CD4-positive, alpha-beta T cell treated with Interleukin-6 at 100 ng/mL for 8 hours (primary cell): ENCODE data around the gene GNAL.

Source experiments
- DNase-seq: peaks from one replicate; pipeline ENCODE4 v3.0.0-alpha.2; 2020; ENCODE audit warnings: mixed read lengths, low spot score

GNAL gene

DNA sequence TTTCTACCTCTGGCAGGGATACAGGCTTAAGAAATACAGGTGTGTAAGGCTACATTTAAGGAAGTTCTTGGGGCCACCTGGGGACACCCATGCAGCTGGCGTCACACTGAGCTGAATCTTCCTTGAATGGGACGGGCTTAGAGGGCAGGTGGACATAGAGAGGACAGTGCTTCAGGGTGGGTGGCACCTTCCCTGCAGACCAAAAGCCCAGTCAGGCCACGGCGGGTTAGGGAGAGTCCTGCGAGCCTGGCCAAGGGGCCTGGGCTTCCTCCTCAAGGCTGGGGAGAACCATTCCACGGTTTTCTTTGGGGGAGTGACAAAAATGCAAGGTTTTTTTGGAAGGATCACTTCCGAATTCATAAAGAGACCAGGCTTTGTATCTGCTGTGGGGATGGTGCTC, 73.4 kb downstream of the GNAL start:
- no peak for DNase-seq

DNA sequence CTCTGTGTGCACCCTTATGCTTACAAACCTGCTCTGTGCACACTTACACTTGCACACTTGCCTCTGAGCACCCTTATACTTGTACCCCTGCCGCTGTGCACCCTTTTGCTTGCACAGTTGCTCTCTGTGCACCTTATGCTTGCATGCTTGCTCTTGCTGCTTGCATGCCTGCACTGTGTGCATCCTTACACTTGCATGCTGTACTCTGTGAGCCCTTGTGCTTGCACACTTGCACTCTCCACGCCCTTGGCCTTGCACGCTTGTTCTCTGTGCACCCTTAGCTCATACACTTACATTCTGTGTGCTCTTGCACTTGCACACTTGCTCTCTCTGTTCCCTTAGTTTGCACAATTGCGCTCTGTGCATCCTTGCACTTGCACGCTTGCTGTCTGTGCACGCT, 78.3 kb downstream of the GNAL start:
- DNase-seq: no peak

DNA sequence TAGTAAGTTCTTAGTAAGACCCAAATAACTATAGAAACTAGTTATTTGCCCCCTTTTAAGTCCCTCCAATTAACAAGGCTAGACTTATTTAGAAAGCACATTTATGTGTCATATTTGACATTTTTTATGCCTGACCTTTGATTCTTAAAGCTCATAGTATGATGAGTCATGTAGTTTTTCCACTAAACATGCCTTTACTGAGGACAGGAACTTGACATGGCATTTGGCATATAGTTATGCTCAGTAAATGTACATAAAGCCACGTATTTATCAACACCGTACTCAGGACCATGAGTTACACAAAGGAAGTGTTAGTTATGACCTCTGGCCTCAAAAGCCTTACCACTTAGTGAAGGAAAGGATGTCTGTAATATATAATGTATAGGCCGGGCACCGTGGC, 78.9 kb downstream of the GNAL start:
- DNase-seq: no peak

DNA sequence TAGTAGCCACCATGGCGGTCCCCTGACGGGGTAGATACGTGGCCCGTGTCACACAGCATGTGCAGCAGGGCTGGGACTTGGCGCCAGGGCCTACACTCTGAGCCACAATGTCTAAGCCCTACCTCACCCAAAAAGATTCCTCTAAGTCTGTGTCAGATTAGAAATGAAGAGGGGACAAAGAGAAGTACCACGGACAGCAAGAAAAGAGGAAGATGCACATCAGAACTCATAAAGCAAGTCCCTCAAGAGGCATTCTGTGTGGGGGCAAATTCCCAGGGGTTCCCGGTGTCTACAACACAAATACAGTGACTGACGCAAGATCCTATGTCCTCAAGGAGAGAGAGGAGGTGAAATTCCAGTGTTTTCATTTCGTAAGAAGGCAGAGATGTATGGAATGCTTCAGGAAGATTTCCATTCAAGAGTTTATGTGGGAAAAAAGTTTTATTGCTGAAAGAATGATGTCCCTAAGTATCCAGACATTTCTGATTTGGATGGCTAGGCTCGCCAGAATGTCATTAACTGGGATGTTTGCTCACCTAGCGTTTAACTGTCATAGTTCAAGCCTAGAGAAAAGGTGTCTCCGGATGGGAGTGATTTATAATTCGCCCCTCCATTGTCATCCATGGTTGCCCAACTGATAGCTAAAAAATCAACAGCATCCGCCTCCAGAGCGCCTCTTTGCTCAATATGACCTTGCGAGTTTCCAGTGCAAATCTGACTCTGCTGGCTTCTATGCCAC, 86.5 kb downstream of the GNAL start:
- no peak for DNase-seq

DNA sequence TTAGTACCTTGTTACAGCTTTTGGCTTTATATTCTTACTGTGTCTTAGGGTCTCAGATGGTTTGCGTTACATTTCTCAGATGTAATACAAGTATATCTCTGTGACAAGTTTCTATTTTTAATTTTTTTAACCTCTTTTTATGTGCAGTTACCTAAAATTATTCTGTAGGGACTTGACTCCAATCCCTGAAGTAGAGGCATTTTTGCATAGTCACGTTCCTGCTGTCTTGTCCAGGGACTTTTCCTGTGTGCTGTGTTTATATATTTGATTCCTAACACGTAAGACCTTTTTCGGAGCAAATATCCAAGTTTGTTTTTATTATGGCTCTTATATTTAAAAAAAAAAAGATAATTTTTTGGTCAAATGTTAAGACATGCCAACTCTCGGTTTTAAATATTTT, 91.0 kb downstream of the GNAL start:
- no peak for DNase-seq

DNA sequence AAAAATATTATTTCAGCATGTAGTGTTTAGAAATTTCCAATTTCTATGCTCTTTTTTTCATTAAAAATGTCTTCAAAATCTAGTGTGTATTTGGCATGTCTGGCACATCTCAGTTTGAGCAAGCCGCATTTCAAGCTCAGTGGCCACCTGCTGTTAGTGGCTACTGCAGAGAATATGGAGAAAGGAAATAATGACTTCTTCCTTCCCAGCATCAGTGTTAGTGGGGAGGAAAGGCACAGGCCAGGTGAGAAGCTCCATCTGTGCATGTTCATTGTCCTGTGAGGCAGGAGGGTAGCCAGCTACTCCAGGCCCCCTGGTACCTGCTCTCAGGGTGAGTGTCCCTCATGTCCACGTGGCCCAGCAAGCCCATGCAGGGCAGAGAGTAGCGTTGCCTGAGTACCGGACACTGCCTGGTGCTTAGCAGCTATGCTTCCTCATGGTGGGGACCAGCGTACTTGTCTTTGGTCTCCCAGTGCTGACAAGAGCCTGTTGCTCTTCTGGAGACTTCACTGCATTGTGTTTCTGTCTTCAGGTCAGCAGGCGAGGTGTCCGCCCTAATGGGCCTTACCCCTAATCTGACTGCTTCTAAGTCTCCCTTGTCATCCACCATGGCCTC, 94.8 kb downstream of the GNAL start:
- no peak for DNase-seq

DNA sequence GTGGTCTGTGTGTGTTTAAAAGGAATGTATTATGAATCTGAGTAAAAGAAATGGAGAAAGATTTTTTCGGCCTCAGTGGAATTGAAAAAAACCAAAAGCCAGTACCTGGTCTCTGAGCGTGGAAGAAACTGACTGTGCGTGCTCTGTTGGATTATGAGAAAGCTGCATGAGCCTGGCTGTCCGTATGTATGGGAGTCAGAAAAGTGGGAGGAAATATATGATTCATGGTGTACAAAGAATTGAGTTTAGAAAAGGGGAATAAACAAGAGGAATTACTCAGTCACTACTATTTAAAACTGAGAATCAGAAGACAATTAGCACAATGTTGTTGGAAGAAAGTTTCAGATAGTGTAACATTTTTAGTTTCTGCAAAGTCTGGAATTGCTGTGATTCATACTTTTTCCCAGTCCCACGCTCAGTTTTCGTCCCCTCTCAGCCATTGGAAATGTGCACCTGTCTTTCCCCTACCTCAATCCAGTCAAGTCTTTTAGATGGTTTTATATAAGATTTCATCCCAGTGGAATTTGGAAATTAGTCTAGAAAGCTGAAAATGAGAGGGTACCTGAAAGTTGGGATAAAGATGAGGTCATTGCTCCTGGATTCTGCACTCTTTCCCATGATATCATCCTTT, 95.7 kb downstream of the GNAL start:
- no peak for DNase-seq

DNA sequence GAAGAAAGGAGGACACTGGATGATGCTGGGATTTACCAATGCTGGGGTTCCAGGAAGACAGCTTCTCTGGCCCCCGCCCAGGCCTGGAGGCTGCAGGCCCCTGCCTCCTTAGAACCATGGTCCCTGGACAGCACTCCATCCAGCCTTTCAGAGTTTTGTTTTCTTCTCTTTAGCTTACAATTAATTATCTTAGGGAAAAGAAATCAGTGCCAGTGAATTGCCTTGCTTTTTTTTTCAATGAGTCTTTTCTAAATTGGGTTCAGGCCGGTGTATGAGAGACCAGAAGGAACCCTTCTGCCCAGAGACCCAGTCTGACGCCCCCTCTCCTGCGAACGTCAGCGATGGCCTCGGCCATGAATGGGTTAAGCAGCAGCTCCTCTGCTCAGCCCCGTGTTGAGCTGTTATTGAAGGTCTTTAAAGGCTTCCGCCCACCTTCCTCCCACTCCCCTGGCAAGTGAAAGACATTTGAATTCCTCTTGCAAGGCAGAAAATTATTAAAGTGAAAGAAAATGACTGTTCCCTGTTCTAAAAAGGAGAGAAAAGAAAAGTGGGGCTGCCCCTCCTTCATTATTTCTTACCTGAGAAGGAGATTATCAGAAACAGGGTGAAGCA, 96.5 kb downstream of the GNAL start:
- DNase-seq: no peak

DNA sequence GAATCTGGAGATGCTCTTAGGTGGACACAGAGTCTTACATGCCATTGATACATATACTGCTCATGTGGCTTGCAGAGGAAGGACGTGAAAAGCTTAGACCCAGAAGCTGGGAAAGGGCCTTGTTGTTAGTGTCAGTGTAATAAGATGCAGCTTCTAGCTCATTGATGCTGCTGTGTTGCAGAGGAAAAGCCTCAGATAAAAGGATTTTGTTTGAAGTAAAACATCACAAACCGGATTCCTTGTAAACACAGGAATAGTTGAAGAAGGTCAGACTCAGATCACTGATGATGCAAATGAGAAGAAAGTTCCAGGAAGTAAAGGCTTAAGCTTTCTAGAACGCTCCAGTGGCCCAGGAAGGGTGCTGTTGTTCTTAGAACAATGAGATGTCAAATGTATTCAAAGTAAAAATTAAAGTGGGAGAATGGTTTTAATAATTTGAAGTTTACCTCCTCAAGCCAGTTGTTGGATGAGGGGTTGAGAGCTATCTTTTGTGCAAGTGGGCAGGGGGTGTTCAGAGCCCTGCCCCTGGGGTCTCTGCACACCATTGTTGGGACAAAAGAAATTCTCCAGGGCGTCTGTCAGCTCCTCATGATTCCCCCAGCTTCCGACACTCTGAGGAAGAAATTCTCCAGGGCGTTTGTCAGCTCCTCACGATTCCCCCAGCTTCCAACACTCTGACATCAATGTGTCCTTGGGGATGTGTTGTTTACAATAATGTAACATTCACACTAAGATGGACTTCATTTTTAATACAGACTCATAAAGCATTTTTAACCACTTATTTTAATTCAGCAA, 100.8 kb downstream of the GNAL start:
- no peak for DNase-seq

DNA sequence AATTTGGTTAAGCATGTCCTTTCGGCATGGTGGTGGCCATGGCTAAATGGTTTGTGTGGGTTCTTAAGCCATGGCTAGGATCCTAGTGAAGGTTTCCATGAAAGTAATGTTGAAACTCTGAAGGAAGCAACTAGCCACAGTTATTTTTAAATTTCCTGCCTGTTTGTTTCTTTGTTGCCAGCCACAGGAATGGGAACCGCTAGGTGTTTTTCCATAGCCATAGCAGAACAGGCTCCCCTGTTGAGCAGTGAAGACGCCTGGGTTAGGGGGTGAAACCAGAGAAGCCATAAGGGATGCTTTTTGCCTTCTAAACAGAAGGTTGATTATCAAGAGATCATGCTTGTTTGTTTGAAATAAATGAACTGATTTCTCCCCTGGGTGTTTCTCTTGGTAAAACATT, 102.1 kb downstream of the GNAL start:
- DNase-seq: no peak

DNA sequence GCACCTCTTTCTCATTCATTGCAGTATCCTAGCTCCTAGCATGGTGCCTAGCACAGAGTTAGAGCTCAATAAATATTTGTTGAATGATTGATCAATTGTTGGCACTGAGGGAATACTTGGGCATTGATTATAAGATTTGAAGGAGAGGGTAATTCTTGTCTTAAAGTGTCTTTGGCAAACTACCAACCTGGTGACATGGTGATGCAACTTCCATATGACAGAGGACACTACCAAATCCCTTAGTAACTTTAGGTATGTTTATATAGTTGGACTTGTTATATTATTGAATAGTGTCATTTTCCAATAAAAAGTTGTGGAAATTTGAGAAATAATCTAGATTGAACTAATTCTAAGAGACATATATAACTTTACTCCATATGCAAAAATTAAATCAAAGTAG, 103.6 kb downstream of the GNAL start:
- no peak for DNase-seq

DNA sequence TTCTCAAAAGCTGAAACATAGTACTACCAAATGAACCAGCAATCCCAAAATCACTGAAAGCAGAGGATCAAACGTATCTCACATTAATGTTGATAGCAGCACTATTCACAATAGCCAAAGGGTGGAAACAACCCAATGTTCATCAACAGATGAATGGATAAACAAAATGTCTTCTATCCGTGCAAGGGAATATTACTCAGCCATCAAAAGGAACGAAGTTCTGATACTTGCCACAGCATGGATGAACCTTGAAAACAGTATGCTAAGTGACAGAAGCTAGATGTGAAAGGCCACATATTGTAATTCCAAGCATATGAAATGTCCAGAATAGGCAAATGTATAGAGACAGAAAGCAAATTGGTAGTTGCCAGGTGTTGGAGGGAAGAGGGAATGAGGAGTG, 105.1 kb downstream of the GNAL start:
- DNase-seq: no peak

DNA sequence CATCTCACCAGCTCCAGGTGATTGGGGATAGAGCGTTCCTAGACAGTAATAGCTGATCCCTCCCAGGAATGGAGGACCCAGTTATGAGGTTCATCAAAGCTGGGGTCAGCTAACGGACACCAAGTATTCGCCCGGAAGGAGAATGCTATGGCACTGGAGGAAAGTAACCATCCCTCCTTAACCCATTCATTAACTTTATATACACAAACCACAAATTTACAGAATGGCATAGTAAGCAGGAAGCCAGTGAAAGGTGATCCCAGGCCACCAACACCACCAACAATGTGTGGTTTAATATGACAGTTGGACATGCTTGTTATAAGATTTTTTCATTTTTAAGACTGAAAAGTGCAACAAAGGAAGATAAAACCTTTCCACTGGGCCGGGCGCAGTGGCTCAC, 106.9 kb downstream of the GNAL start:
- no peak for DNase-seq

DNA sequence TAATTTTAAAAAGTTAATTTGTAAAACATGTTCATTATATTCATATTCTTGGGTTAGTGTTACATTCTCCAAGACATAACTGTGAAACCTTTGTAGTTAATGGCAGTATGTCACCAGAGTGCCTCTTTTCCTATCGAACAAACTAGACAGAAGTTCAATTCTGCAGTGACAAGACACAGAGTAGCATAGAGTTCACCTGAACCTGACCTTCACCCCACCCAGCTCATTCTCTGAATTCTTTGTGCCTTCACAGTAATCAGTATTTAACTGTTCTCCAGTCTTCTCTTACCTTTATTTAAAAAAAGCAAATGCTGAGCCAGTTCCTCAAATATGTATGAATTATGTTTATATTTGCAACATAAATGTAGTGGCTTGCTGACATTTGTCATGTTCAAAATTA, 109.2 kb downstream of the GNAL start:
- no peak for DNase-seq

DNA sequence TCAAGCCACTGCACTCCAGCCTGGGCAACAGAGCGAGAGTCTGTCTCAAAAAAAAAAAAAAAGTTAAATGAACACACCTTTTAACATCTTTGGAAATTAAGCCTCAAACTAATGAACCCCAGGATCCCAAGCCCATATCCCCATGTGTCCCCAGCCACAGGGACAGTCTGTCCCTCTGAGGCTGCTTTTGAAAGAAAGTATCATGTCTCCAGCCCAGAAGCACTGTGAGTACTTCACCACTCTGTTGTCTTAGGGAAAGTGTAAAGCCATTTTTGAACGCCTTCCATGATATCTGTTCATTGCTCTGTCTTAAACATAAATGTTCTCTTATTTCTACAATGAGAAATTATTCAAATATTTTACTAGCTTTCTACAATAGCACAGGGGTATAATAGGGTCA, 110.0 kb downstream of the GNAL start:
- DNase-seq: no peak

DNA sequence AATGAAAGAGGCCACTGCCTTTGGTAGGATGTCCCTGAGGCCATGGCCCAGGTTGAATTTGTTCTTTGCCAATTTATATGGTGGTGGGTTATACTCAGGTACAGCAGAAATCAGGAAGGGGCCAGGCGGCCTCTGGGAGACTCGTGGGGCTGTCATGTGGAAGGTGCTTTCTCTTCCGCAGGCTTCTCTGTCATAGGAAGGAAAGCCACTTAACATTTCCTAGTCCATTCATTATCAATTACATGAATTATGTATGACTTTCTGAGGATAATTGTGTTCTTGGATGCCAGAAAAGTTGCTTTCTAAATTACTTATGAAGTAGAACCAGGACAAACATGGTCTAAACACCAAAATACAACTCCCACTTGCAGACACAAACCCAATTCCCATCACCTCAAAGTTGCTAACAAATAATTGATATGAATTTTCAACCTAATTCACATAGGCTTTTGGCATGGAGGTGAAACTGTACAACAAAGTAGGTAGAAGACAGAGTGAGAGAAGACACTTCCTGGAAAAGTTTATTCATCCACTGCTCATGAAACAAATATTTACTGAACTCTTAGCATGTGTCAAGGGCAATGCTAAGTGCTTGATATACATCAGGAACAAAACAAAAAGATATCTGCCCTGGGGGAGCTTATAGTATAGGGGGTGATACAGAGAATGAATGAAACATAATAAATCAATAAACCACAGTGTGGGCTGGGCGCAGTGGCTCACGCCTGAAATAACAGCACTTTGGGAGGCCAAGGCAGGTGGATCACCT, 111.7 kb downstream of the GNAL start:
- DNase-seq: no peak

DNA sequence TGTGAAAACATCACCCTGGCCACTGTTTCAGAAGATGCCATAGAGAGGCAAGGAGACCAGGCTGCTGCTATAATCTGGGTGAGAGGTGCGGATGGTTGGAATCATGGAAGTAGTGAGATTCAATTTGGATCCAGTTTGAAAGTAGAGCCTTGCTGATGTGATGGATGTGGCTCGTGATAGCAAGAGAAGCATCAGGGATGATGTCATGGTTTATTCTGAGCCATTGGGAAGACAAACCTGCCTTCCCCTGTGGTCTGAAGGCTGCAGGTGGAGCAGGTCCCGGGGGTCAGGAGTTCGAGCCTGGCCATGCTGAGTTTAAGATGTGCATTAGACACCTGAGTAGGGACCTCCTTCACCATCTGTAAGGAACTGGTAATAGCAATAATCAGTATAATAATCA, 112.5 kb downstream of the GNAL start:
- no peak for DNase-seq

DNA sequence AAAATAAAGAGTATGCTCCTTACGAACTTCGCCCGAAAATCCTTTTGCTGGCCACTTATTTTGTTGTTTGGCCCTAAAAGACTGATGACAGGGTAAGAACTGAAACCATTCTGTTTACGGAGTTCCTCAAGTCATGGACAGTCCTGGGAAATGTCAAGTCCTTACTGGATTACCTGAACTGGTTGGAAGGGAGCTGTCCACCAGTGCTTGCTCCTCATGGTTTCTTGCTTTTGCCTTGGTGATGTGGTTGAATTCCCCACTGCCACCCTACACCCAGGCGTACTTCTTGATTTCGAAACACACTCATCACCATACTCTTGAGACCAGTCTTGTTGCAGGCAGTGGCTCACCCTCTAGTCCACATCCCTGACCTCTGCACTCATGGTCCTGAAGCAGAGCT, 113.1 kb downstream of the GNAL start:
- no peak for DNase-seq

DNA sequence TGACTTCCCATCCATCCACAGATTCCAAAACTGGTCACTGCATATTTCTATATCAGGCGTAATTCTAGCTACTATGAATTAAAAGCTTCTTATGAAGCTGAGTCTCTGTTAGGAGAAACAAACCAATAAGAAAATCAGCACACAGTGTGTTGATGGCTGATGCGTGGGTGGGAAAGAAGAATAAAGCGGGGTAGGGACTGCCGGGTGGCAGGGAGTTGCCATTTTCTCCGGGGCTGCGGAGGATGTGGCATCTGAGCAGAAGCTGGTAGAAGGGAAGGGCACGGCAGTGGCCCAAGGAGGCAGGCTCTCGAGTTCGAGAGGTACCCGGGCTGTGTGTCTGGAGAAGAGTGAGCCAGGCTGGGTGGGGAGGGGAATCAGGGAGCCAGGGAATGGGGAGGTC, 113.5 kb downstream of the GNAL start:
- no peak for DNase-seq

DNA sequence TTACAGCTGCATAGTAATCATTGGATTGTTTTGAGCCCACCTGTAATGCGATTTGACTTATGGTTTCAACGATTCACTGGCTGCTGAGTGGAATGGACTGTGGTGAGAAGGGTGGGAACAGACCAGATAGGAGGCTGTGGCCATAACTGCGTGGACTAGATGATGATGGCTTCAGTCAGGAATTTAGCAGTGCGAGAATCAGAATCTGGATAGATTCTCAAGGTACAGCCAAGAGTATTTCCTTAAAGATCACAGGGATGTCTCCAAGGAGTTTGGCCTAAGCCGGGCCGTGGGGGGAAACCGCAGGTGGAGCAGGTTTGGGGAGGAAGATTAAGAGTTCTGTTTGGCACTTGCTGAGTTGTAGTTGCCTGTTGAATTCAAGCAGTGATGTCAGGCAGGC, 118.2 kb downstream of the GNAL start:
- no peak for DNase-seq

DNA sequence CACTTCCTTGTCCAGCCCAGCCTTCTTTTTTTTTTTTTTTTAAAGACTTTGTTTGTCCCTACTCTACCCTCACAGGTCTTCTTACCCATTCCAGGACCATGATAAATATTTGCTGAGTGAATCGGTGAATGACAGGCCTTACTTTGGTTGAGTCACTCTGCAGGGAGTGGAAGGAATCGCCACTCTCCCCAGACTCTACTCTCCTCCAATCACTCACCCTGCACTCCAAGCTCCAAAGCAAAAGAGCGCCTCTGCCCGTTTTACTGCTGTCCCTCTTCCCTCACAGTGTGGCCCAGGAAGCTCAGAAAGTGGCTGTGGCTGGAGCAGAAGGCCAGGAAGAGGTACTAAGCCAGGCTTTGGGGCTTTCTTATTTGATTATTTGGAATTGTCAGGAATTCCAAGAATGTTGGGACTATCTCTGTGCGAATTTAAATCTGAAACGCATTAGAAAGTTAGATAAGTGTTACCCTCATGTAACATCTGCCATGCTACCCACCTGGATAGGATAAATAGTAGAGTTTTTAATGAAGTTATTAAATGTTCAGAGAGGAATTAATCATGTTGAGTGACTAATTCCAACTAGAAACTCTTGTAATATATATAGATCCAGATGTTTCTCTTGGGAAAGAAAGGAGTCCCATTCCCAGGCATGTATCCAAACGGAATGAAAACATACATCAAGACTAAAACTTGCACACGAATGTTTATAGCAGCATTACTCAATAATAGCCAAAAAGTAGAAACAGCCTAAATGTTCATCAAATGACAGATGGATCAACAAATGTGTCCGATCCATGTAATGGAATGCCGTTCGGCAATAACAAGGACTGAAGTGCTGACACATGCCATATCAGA, 119.2 kb downstream of the GNAL start:
- DNase-seq: no peak
